Mesenchymal stem cell (in vitro differentiated cells and primary cell): ENCODE results near the gene FUT8.

Experiments used
- DNase-seq: peaks from one replicate; pipeline ENCODE4 v3.0.0-alpha.2; 2013
- H2AFZ ChIP-seq: one replicate; pipeline ENCODE4 v1.6.1; 2013; ENCODE audit warnings: low read depth, mild to moderate bottlenecking, control low read depth, inconsistent platforms, low read length, moderate library complexity
- H2AK5ac ChIP-seq: 2 replicates; pipeline ENCODE4 v1.6.1; 2013; ENCODE audit warnings: low read length, moderate library complexity, mild to moderate bottlenecking, inconsistent platforms; ENCODE audit not compliant: severe bottlenecking
- H2BK120ac ChIP-seq: one replicate; pipeline ENCODE4 v1.6.1; 2013; ENCODE audit warnings: low read depth, mild to moderate bottlenecking, inconsistent platforms, low read length, moderate library complexity
- H2BK12ac ChIP-seq, 2 experiments: one replicate each; pipeline ENCODE4 v1.6.1; 2013; ENCODE audit warnings: inconsistent platforms in 2 of 2, low read length in 2 of 2, mild to moderate bottlenecking in 2 of 2, moderate library complexity in 2 of 2, control low read depth in 1 of 2
- H2BK15ac ChIP-seq: one replicate; pipeline ENCODE4 v1.6.1; 2013; ENCODE audit warnings: mild to moderate bottlenecking, low read depth, inconsistent platforms; ENCODE audit not compliant: poor library complexity, severe bottlenecking
- H2BK5ac ChIP-seq: 2 replicates; pipeline ENCODE4 v1.6.1; 2013; ENCODE audit warnings: low read depth, mild to moderate bottlenecking, low read length, control low read depth, inconsistent platforms; ENCODE audit not compliant: poor library complexity, severe bottlenecking
- H3K14ac ChIP-seq, 2 experiments: one replicate each; pipeline ENCODE4 v1.6.1; 2013; ENCODE audit warnings: inconsistent platforms in 2 of 2, low read length in 2 of 2, control low read depth in 1 of 2, mild to moderate bottlenecking in 1 of 2, moderate library complexity in 1 of 2
- H3K18ac ChIP-seq, 2 experiments: one replicate each; pipeline ENCODE4 v1.6.1; 2013; ENCODE audit warnings: inconsistent platforms in 2 of 2, low read length in 2 of 2, control low read depth in 1 of 2, low read depth in 1 of 2, mild to moderate bottlenecking in 1 of 2
- H3K23ac ChIP-seq, 2 experiments: one replicate each; pipeline ENCODE4 v1.6.1; 2013; ENCODE audit warnings: inconsistent platforms in 2 of 2, low read length in 2 of 2, mild to moderate bottlenecking in 2 of 2, moderate library complexity in 2 of 2, control low read depth in 1 of 2
- H3K27ac ChIP-seq: 2 replicates; pipeline ENCODE4 v1.5.1; 2013; ENCODE audit warnings: mild to moderate bottlenecking, moderate library complexity, low read length, control low read depth, inconsistent platforms; ENCODE audit not compliant: poor library complexity, severe bottlenecking
- H3K27me3 ChIP-seq, 2 experiments: 2 replicates each; pipeline versions ENCODE4 v1.6.1 to v1.7.0; 2013; ENCODE audit warnings: low read length in 2 of 2, mild to moderate bottlenecking in 2 of 2, moderate library complexity in 2 of 2, control low read depth in 1 of 2, inconsistent platforms in 1 of 2; ENCODE audit not compliant: control insufficient read depth in 1 of 2, insufficient read depth in 1 of 2
- H3K36me3 ChIP-seq, 2 experiments: 2 replicates each; pipeline versions ENCODE4 v1.6.1 to v1.7.0; 2013; ENCODE audit warnings: low read length in 2 of 2, control low read depth in 1 of 2, inconsistent platforms in 1 of 2, low read depth in 1 of 2, mild to moderate bottlenecking in 1 of 2; ENCODE audit not compliant: insufficient read depth in 2 of 2, control insufficient read depth in 1 of 2
- H3K4ac ChIP-seq, 2 experiments: one replicate each; pipeline ENCODE4 v1.6.1; 2013; ENCODE audit warnings: inconsistent platforms in 2 of 2, low read length in 2 of 2, mild to moderate bottlenecking in 2 of 2, moderate library complexity in 2 of 2, control low read depth in 1 of 2, low read depth in 1 of 2
- H3K4me1 ChIP-seq: 2 replicates; pipeline ENCODE4 v1.6.1; 2013; ENCODE audit warnings: low read depth, low read length, control low read depth; ENCODE audit not compliant: control insufficient read depth, insufficient read depth
- H3K4me2 ChIP-seq: 2 replicates; pipeline ENCODE4 v1.6.1; 2013; ENCODE audit warnings: low read length, mild to moderate bottlenecking, inconsistent platforms; ENCODE audit not compliant: poor library complexity, severe bottlenecking
- H3K4me3 ChIP-seq, 2 experiments: 2 replicates each; pipeline versions ENCODE4 v1.5.1 to v1.7.0; 2013; ENCODE audit warnings: low read length in 2 of 2, mild to moderate bottlenecking in 2 of 2, control low read depth in 1 of 2, low read depth in 1 of 2; ENCODE audit not compliant: insufficient read depth in 1 of 2
- H3K79me1 ChIP-seq: replicated peaks from 2 replicates; pipeline ENCODE4 v1.6.1; 2013; ENCODE audit warnings: mild to moderate bottlenecking, control low read depth, low read length, inconsistent platforms; ENCODE audit not compliant: poor library complexity, severe bottlenecking
- H3K9ac ChIP-seq: 2 replicates; pipeline ENCODE4 v1.7.0; 2013; ENCODE audit warnings: mild to moderate bottlenecking, low read length, moderate library complexity
- H3K9me3 ChIP-seq: 2 replicates; pipeline ENCODE4 v1.7.0; 2013; ENCODE audit warnings: mild to moderate bottlenecking, low read length; ENCODE audit not compliant: control insufficient read depth
- H4K8ac ChIP-seq: one replicate; pipeline ENCODE4 v1.6.1; 2013; ENCODE audit warnings: inconsistent platforms, mild to moderate bottlenecking, low read length, moderate library complexity
- H4K91ac ChIP-seq: one replicate; pipeline ENCODE4 v1.6.1; 2013; ENCODE audit warnings: mild to moderate bottlenecking, low read length, inconsistent platforms
- WGBS: methylation state at CpG from one replicate; pipeline ENCODE4 v1.1.7; 2013; ENCODE audit warnings: mixed read lengths; 5-methylcytosine and 5-hydroxymethylcytosine counted together

Gene FUT8

GRCh38 chr14:65469903-65470302, 57.4 kb downstream of the FUT8 start:
- Histone ChIP-seq H2BK5ac (no peak overlapping the region), H3K4ac (no peak overlapping the region), H3K18ac (no peak overlapping the region), H3K9ac (no peak overlapping the region), H2AK5ac (no peak overlapping the region), H4K91ac (no peak overlapping the region), H3K27ac (no peak overlapping the region), H3K9me3 (no peaks in the 10 kb centered on the region), H2BK12ac (no peak overlapping the region), H3K4me1 (no peaks in the 10 kb centered on the region), H4K8ac (peak overlapping the region; percentile 20), H3K23ac (no peak overlapping the region), H3K4me3 (no peak overlapping the region), H3K14ac (no peak overlapping the region), H3K79me1 (peaks cover 21% of the 10 kb centered on the region), H3K4me2 (no peak overlapping the region), H2BK15ac (no peak overlapping the region), H3K36me3 (peaks cover 5 to 26% of the 10 kb centered on the region in 2 experiments), H2BK120ac (no peak overlapping the region), H2AFZ (no peak overlapping the region), H3K27me3 (no peaks in the 10 kb centered on the region)
- 78% methylated on average over 11 of the region's 11 CpGs for WGBS
- no peak for DNase-seq

- Histone ChIP-seq H2AFZ (no peak overlapping the region), H3K4me3 (no peak overlapping the region), H3K9ac (no peak overlapping the region), H3K23ac (no peak overlapping the region), H3K27me3 (no peaks in the 10 kb centered on the region), H3K14ac (no peak overlapping the region), H3K79me1 (peaks cover 22% of the 10 kb centered on the region), H2BK120ac (no peak overlapping the region), H4K91ac (no peak overlapping the region), H2AK5ac (no peak overlapping the region), H3K4me1 (no peaks in the 10 kb centered on the region), H3K4ac (no peak overlapping the region), H3K27ac (no peak overlapping the region), H2BK15ac (no peak overlapping the region), H3K18ac (no peak overlapping the region), H3K9me3 (no peaks in the 10 kb centered on the region), H2BK12ac (no peak overlapping the region), H3K36me3 (peaks cover 5 to 28% of the 10 kb centered on the region in 2 experiments), H4K8ac (no peak overlapping the region), H2BK5ac (no peak overlapping the region), H3K4me2 (no peak overlapping the region)
- DNase-seq = no peak
- 86% methylated on average over 12 of the region's 13 CpGs for WGBS
Observed at GRCh38 chr14:65470404-65470880, 57.9 kb downstream of the FUT8 start.

DNA sequence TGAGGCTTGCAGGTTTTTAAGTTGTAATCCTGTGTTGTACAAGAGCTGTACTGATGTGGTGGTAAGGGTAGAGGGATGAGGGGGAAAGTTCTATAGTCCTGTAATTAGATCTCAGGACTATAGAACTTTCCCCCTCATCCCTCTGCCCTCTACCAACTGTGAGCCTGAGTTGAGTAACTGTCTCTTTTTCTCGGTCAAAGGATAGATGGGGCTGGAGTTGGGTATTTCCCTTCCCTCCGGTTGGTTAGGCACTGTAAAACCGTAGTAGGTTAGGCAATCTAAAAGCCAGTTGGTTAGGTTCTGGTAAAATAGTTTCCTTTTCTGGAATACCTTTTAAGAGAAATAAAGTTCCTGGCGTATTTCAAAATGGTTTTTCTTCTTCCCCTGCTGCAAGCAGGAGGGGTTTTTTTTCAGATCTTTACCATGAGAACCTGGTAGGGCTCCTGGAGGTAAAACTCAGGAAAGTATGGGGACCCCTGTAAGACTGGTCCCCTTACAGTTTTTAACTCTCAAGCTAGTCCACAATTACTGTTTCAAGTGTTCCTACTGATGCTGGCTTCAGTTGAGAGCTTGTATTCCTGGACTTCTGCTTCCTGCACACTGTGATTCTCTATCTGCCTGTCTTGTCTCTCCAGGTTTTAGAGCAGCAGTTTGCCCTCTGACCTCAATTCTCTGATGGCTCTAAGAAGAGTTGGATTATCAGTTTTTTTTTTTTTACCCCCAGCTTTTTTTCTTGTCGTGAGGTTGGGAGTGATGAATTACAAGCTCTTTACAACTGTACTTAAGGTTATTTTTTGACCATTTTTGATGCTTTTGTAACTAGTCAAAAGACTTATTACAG, 58.7 kb downstream of the FUT8 start:
- no peak overlapping the region for H2BK5ac ChIP-seq
- H3K4ac ChIP-seq = no peak overlapping the region
- 81% methylated on average over 4 of the region's 5 CpGs for WGBS
- H3K14ac ChIP-seq = no peak overlapping the region
- H2AK5ac ChIP-seq = no peak overlapping the region
- peaks cover 28% of the 10 kb centered on the region for H3K79me1 ChIP-seq
- H3K18ac ChIP-seq = no peak overlapping the region
- peaks cover 5 to 26% of the 10 kb centered on the region in 2 experiments for H3K36me3 ChIP-seq
- DNase-seq = no peak
- no peak overlapping the region for H4K8ac ChIP-seq
- H3K9me3 ChIP-seq = no peaks in the 10 kb centered on the region
- no peaks in the 10 kb centered on the region for H3K27me3 ChIP-seq
- no peak overlapping the region for H3K4me3 ChIP-seq
- no peak overlapping the region for H3K9ac ChIP-seq
- H3K4me2 ChIP-seq = no peak overlapping the region
- no peak overlapping the region for H4K91ac ChIP-seq
- H3K23ac ChIP-seq = no peak overlapping the region
- peaks cover 2% of the 10 kb centered on the region for H3K4me1 ChIP-seq
- H2BK15ac ChIP-seq = no peak overlapping the region
- no peak overlapping the region for H2BK120ac ChIP-seq
- H2AFZ ChIP-seq = no peak overlapping the region
- H2BK12ac ChIP-seq = no peak overlapping the region
- H3K27ac ChIP-seq = no peak overlapping the region

- no peak overlapping the region for H2BK12ac ChIP-seq
- no peak overlapping the region for H2BK15ac ChIP-seq
- no peak overlapping the region for H3K9ac ChIP-seq
- no peaks in the 10 kb centered on the region for H3K27me3 ChIP-seq
- peaks cover 2% of the 10 kb centered on the region for H3K4me1 ChIP-seq
- H3K36me3 ChIP-seq = peaks cover 5 to 31% of the 10 kb centered on the region in 2 experiments
- no peak overlapping the region for H4K91ac ChIP-seq
- no peak overlapping the region for H2AK5ac ChIP-seq
- no peaks in the 10 kb centered on the region for H3K9me3 ChIP-seq
- H2BK5ac ChIP-seq = no peak overlapping the region
- H3K27ac ChIP-seq = no peak overlapping the region
- no peak overlapping the region for H3K14ac ChIP-seq
- no peak overlapping the region for H2BK120ac ChIP-seq
- H3K4me2 ChIP-seq = no peak overlapping the region
- H3K4me3 ChIP-seq = no peak overlapping the region
- H3K4ac ChIP-seq = no peak overlapping the region
- peaks cover 28% of the 10 kb centered on the region for H3K79me1 ChIP-seq
- H3K23ac ChIP-seq = no peak overlapping the region
- DNase-seq = no peak
- H4K8ac ChIP-seq = no peak overlapping the region
- no peak overlapping the region for H3K18ac ChIP-seq
- no peak overlapping the region for H2AFZ ChIP-seq
Observed at GRCh38 chr14:65472189-65472588, 59.7 kb downstream of the FUT8 start.
